Ishikawa (cell line): ENCODE measurements around the gene ZNF502.

Experiments used
- CEBPB ChIP-seq: IDR thresholded peaks from 2 replicates; pipeline ENCODE4 v1.6.1; 2012
- CREB1 ChIP-seq: IDR thresholded peaks from 2 replicates; pipeline ENCODE4 v1.6.1; 2012; ENCODE audit warnings: low read depth
- EP300 ChIP-seq: IDR thresholded peaks from 2 replicates; pipeline ENCODE4 v1.6.1; 2012; ENCODE audit warnings: borderline replicate concordance
- MAX ChIP-seq: IDR thresholded peaks from 2 replicates; pipeline ENCODE4 v1.6.1; 2012
- NFIC ChIP-seq: IDR thresholded peaks from 2 replicates; pipeline ENCODE4 v1.6.1; 2012
- RAD21 ChIP-seq: IDR thresholded peaks from 2 replicates; pipeline ENCODE4 v1.6.1; 2012; ENCODE audit warnings: low read depth
- TAF1 ChIP-seq: IDR thresholded peaks from 2 replicates; pipeline ENCODE4 v1.6.1; 2012; ENCODE audit warnings: low read depth, mild to moderate bottlenecking
- USF1 ChIP-seq: IDR thresholded peaks from 2 replicates; pipeline ENCODE4 v1.6.1; 2012
- ZBTB7A ChIP-seq: IDR thresholded peaks from 2 replicates; pipeline ENCODE4 v1.6.1; 2012; ENCODE audit warnings: low read depth

GRCh38 chr3:44762170-44762677, 49.8 kb downstream of the ZNF502 start:
- TF ChIP-seq EP300 (no peak), MAX (no peak), ZBTB7A (no peak), CREB1 (no peak), CEBPB (no peak), TAF1 (no peak), RAD21 (no peak), USF1 (no peak), NFIC (no peak)
